Measurements from ENCODE around the gene TULP4.

Gene TULP4

DNA sequence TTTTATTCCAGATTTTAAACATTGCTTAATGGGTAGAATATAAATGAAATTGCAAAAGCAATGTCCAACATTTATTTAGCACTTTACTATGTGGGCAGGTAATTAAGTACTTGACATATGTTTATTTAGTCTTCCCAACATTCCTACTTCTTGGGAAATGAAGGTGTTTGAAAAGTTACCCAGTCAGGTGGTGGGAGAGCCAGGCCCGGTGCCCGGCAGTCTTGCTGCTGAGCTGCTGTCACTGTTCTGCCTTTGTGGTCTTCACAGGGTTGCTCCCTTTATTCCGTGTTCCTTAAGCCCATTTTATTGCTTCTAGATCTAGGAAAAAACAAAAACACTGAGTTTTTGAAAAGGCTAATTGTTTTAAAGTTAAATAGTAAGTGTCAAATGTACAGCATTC is 42.6 kb upstream of the TULP4 start:
- Histone ChIP-seq H3K4me1 (ENCODE audit: control insufficient read depth, insufficient read depth, low read length) (peaks cover 3% of the 10 kb centered on the region; the same call in 1 of the 2 replicates), H3K9me3 (ENCODE audit: control insufficient read depth, insufficient read depth, low read depth, low read length) (no peaks in the 10 kb centered on the region), H3K4me3 (ENCODE audit: low read depth, low read length) (no peak overlapping the region), H3K27ac (ENCODE audit: extremely low read depth, low read depth, low read length) (no peak overlapping the region), H3K36me3 (ENCODE audit: control insufficient read depth in 2 of 2, insufficient read depth in 1 of 2, low read length in 2 of 2) (peaks cover 0 to 8% of the 10 kb centered on the region in 2 experiments; a peak in 1 of 3 replicates)
- no peak for TF ChIP-seq YY1 (tag by site-specific recombination; IDR thresholded peaks at IDR 0.05)
- TF ChIP-seq ZNF223 (tag by site-specific recombination; IDR thresholded peaks at IDR 0.05), result no peak
- TF ChIP-seq PRDM10 (tag by site-specific recombination; IDR thresholded peaks at IDR 0.05), result no peak
- TF ChIP-seq ZFHX2 (tag by site-specific recombination; conservative IDR thresholded peaks at IDR 0.05), result no peak
- no peak for TF ChIP-seq ZNF596 (tag by site-specific recombination; IDR thresholded peaks at IDR 0.05)
- no peak for TF ChIP-seq ZNF311 (tag by site-specific recombination; IDR thresholded peaks at IDR 0.05; ENCODE audit: borderline replicate concordance)
- no peak for TF ChIP-seq ZNF274 (IDR thresholded peaks at IDR 0.05; ENCODE audit: low read length)
- no peak for TF ChIP-seq ZNF274 (tag by site-specific recombination; IDR thresholded peaks at IDR 0.05; ENCODE audit: borderline replicate concordance)
- TF ChIP-seq ZNF211 (tag by site-specific recombination; IDR thresholded peaks at IDR 0.05; ENCODE audit: low read depth), result no peak
- no peak for TF ChIP-seq ZNF391 (tag by site-specific recombination; IDR thresholded peaks at IDR 0.05; ENCODE audit: borderline replicate concordance, low read depth)
- TF ChIP-seq GLI4 (tag by site-specific recombination; IDR thresholded peaks at IDR 0.05), result no peak
- no peak for TF ChIP-seq ZNF513 (tag by site-specific recombination; IDR thresholded peaks at IDR 0.05)
- TF ChIP-seq ZNF768 (tag by site-specific recombination; IDR thresholded peaks at IDR 0.05), result no peak
- no peak for TF ChIP-seq ZBTB26 (tag by site-specific recombination; optimal IDR thresholded peaks at IDR 0.05)
- no peak for TF ChIP-seq ZNF488 (tag by site-specific recombination; IDR thresholded peaks at IDR 0.05)
- no peak for TF ChIP-seq HOXD13 (CRISPR knock-in tag; IDR thresholded peaks at IDR 0.05; ENCODE audit: borderline replicate concordance)
- TF ChIP-seq BCL11B (tag by site-specific recombination; IDR thresholded peaks at IDR 0.05; ENCODE audit: low read depth), result no peak
- TF ChIP-seq EGR2 (tag by site-specific recombination; IDR thresholded peaks at IDR 0.05; ENCODE audit: low read depth), result no peak
- no peak for TF ChIP-seq ZNF514 (tag by site-specific recombination; IDR thresholded peaks at IDR 0.05)
- TF ChIP-seq ZNF521 (tag by site-specific recombination; IDR thresholded peaks at IDR 0.05), result no peak
- TF ChIP-seq ZBTB21 (tag by site-specific recombination; IDR thresholded peaks at IDR 0.05), result no peak
- ChIA-PET POLR2A (no interaction called here), CTCF (no interaction called here)

Data from HEK293 (cell line).